Ammon's horn (tissue), 1 donor: Measurements from ENCODE around the gene RPL5.

Experiments
- DNase-seq: peaks from one replicate; pipeline ENCODE4 v3.0.0-alpha.2; 2016; ENCODE audit warnings: low spot score

Gene RPL5

GRCh38 chr1:92820024-92820423 lies 11.8 kb upstream of the RPL5 start:
- DNase-seq = no peak

DNA sequence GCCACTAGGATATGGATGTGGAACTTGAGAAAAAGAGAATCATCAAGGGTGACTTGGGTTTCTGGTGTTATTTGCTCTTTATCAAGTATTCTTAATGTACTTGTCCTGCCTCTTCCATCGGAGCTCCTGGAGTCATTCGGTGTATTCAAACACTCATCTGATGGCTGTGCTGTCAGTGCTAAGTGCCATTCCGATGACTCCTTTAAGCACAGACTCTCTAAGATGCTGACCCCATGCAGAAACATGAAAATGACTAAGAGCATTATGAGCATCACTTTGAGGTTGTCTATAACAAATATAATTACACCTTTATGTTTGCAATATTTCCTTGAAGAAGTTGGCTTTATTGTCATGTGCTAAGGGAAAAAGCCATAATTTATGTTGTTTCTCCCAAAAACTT lies 11.3 kb upstream of the RPL5 start:
- DNase-seq = no peak

DNA sequence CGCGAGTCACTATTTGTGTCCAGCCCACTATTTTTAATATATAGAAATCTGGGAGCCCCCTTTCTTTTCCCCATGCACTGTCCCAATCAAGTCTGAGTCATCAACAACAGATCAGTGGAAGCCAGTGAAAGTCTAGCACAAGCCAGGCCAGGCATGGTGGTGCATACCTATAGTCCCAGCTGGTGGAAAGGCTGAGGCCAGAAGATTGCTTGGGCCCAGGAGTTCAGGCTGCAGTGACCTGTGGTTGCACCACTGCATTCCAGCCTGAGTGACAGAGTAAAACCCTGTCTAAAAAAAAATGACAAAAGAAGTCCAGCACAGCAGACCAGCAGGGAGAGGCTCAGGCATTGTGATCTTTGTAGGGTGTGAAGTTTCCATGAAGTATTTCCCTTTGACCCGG lies 9.0 kb upstream of the RPL5 start:
- DNase-seq = no peak

DNA sequence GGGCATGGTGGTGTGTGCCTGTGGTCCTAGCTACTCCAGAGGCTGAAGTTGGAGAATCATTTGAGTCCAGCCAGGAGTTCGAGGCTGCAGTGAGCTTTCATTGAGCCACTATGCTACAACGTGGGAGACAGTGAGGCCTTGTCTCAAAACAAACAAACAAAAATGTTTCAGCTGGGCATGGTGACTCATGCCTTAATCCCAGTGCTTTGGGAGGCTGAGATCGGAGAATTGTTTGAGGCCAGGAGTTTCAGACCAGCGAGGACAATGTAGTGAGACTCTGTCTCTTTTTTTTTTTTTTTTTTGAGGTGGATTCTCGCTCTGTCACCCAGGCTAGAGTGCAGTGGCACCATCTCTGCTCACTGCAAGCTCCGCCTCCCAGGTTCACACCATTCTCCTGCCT lies 5.0 kb upstream of the RPL5 start:
- no peak for DNase-seq

- DNase-seq = no peak
Observed at GRCh38 chr1:92831368-92831761, 475 bp upstream of the RPL5 start.

- DNase-seq = peak; percentile 32
Observed at GRCh38 chr1:92832537-92833114, 786 bp downstream of the RPL5 start.

DNA sequence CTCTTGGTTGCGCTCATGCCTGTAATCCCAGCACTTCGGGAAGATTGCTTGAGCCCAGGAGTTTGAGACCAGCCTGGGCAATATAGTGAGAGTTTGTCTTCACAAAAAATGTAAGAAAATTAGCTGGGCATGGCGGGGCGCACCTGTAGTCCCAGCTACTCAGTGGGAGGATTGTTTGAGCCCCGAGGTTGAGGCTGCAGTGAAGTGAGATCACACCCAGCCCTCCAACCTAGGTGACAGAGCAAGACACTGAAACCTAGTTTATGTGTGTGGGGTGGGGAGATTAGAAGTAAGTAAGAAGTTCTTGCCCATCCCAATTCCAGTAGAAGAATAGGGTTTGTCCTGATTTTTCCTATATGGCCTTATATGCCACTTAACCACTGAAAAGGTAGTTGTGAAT lies 2.0 kb downstream of the RPL5 start:
- no peak for DNase-seq

DNA sequence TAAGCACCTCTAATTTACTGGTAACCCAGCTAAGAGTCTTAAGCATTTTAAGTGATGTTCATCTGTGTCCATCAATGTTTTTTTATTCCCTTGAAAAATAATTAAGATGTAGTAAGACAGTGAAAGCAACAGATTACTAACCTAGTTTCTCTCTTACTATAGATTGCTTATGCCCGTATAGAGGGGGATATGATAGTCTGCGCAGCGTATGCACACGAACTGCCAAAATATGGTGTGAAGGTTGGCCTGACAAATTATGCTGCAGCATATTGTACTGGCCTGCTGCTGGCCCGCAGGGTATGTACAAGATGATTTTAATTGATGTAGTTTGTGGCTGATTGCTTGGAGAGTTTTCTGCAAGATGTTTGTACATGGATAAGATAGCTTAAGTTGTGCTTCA lies 2.8 kb downstream of the RPL5 start:
- no peak for DNase-seq

DNA sequence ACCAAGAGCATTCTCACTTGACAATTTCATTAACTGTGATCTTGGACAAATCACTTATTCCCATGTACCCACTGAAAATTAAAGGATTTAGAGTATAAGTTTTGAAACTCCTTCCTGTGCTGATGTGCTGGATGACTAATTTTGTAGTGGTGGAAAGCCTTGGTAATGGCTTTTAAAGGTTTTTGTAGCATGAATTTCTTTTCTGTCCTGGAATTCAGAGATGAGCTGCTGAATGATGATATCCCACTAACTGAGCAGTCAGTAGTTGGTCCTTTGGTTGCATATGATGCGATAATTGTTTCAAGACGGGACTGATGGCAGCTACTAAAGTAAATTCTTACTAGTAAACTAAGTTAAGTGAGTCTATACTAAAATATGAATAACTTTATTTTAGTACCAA lies 5.2 kb downstream of the RPL5 start:
- no peak for DNase-seq

DNA sequence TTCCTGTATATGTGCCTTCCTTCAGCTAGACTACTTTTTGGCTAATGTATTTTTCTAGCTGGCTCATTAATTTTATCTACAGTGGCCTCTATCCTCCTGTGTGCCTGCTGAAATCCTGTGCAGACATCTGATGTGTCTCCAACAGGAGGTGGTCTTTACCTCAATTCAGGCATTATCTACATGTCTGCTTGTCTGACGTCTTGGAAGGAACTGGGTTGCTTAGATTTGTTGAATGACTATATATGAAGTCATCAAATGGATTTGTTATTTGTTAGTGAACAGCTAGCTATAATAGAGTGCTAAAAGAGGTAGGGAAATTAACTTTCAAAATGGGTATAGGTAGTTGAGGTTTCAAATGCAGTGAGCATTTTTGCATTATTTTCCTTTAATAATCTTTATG lies 6.7 kb downstream of the RPL5 start:
- DNase-seq = no peak

- no peak for DNase-seq
Observed at GRCh38 chr1:92839442-92839841, 7.6 kb downstream of the RPL5 start.

- DNase-seq = no peak
Observed at GRCh38 chr1:92840600-92840999, 8.8 kb downstream of the RPL5 start.

DNA sequence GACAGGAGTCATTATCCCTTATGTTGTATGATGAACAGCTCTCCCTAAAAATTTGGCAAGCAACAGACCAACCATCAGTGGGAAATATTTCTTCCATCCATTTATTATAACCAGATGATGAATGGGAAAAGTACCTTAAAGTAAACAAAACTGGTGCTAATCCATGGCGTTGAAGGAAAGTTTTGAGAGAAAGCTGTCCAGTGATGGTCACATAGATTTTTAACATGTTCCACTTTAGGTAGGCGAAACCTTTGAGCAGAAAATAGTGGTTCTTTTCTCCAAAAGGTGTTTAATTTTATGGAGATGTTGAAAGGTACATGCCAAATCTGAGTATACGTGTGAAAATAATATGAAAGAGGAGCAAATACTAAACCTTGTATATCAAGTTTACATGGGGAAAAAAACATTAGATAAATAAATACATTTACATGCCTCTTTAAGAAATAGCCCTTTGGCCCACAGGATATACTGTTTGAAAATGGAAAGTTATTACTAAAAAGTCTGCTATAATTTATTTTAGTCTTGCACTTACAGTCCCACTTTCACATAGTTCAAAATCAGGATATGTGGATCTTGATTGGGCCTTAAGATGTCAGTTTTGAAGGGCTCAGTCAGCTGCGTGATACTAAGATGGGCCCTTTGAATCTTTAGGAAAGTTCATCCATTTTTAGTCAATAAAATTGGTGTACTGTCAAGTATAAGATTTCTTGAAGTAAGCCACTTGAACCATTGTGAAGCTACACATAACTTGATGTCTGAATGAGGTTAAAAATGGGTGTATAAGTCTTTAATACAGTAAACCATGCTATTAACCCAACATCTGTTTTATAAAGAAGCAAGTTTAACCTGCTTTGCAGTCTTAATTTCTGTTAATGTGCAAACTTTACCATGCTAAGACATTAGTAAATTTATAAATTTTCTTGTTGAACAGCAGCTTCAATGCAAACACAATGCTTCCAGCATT lies 10.5 kb downstream of the RPL5 start:
- no peak for DNase-seq

- DNase-seq = no peak
Observed at GRCh38 chr1:92843046-92843423, 11.2 kb downstream of the RPL5 start.

- peak; percentile 17 for DNase-seq
Observed at GRCh38 chr1:92843429-92844352, 11.9 kb downstream of the RPL5 start.

- no peak for DNase-seq
Observed at GRCh38 chr1:92844439-92844838, 12.6 kb downstream of the RPL5 start.

DNA sequence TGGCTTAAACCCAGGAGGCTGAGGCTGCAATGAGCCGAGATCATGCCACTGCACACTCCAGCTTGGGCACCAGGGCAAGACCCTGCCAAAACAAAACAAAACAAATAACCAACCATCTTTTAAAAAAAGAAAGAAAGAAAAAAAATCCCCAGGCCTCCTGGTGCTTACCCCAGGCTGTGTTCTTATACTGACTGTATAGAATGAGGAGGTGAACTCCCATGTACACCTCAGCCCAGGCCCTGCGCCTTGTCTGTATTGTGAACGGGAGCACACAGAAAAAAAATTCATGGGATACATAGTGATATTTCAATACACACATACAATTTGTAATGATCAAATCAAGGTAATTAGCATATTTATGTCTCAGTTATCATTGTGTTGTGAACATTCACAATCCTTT lies 14.1 kb downstream of the RPL5 start:
- no peak for DNase-seq

DNA sequence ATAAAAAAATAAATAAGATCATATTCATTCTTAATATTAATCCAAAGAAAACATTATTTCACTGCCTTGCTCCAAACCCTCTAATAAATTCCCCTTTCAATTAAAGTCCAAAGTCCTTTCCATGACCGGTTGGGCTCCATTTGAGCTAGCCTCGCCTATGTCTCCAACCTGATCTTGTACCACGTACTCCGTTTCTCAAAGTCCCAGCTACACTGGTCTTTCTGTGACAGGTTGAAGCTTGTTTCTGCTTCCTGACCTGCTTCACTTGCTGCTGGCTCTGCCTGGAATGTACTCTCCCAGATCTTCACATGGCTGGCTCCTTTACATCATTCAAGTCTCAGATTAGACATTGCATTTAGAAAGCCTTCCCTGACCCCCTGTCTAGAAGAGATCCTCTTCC lies 16.4 kb downstream of the RPL5 start:
- no peak for DNase-seq

GRCh38 chr1:92850019-92850418 lies 18.2 kb downstream of the RPL5 start:
- no peak for DNase-seq

DNA sequence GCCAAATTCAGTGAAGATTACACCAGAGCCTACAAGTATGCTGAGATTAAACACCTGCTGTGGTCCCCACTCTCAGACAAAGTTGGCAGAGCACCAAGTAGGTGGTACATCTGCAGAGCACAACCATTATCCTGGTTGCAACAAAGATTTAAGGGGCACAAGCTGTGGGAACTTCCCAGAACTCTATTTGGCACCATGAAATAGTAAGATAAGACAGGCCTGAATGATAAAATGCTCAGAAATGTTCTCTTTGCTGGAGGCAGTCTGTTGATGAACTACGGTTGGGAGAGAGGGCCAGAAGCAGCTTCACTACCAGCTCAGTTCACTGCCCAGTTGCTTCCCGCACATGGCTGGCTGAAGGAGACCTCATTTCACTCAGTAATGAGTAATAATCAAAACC lies 19.9 kb downstream of the RPL5 start:
- no peak for DNase-seq

DNA sequence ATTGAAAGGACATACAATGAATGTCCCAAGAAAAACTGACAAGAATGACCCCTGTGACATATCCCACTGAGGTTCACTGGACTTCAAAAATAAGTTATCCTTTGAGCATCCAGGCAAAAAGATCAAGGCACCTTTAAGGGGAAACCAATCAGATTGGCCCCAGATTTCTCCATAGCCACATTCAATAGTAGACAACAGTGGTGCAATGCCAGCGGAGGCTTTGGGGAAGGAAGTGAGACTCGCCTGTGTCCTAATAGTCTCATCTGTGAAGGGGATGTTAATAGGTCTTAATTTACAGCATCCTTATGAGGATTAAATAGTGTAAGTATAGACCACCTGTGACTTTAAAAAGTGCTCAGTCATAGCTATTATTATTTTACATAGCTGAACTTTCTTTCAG lies 21.5 kb downstream of the RPL5 start:
- DNase-seq = no peak

DNA sequence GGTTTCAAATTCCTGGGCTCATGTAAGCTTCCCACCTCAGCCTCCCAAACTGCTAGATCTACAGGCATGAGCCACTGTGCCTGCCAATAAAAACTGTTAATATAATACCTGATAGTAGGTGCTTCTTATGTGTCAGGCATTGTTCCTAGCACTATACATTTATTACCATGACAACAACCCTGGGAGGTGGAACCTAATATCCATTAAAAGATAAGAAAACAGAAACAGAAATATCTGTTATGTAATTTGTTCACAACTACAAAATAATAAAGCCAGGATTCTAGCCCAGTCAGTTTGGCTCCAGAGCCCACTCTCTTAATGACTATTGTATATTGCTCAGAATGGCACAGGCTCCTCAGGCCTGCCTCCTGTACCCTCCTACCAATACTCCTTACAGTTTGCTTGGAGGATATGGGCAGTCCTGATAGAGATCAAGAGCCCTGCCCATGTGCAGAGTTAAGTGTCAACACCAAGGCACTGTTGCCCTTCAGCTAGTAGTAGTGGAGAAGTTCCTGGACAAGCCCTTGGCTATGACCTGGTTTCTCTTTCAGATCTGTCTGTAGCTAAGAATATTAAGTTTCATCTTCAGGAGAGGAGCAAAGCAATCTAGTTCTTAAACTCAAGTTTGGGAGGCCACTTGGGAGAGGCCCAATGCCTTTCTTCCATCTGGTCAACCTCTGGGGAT lies 22.4 kb downstream of the RPL5 start:
- DNase-seq = no peak
